Peyer's patch (tissue), 4 donors: Measurements from ENCODE around the gene SMAD6. TPM values are rescaled to one million over a fixed set of nuclear protein-coding genes. Genes with fewer than 3 reads are reported as not detected.
"Not testable (repeated sequence)": the region's sequence is repeated elsewhere in the genome, so short reads cannot be mapped to it uniquely, and the experiment has no call there.

Experiments used
- DNase-seq, 3 donors: peaks; one replicate each; pipeline ENCODE4 v3.0.0-alpha.2; 2017 to 2019
- H3K27ac ChIP-seq, 4 donors: fragments of 200-600 bp; sonication (generic); one replicate each; pipeline ENCODE4 v1.5.1; 2016 to 2019
- H3K27me3 ChIP-seq, 2 donors: fragments of 200-600 bp; sonication (generic); one replicate each; pipeline ENCODE4 v1.5.1; 2019
- H3K36me3 ChIP-seq, 3 donors: fragments of 200-600 bp; sonication (generic); one replicate each; pipeline ENCODE4 v1.5.1; 2016 to 2019
- H3K4me1 ChIP-seq, 4 donors: fragments of 200-600 bp; sonication (generic); one replicate each; pipeline ENCODE4 v1.5.1; 2016 to 2019
- H3K4me3 ChIP-seq, 4 donors: fragments of 200-600 bp; sonication (generic); 1 replicate in 3 of 4; 2 replicates in 1 of 4; pipeline ENCODE4 v1.5.1; 2016 to 2019; ENCODE audit warnings: mild to moderate bottlenecking in 1 of 4
- H3K9me3 ChIP-seq, 4 donors: fragments of 200-600 bp; sonication (generic); one replicate each; pipeline ENCODE4 v1.5.1; 2016 to 2019; ENCODE audit warnings: mild to moderate bottlenecking in 1 of 4
- CTCF ChIP-seq, 6 experiments: fragments of 450-650 bp in 4 of 6; fragments of 200-600 bp in 2 of 6; sonication (generic) in 1 of 6; IDR thresholded peaks; one replicate each; pipeline ENCODE4 v1.5.1; 2017 to 2019; ENCODE audit warnings: antibody characterized with exemption in 6 of 6, mild to moderate bottlenecking in 3 of 6, moderate library complexity in 1 of 6
- POLR2A ChIP-seq, 2 donors: fragments of 450-650 bp; IDR thresholded peaks; one replicate each; pipeline ENCODE4 v1.5.1; 2017; ENCODE audit warnings: antibody characterized with exemption in 2 of 2, mild to moderate bottlenecking in 2 of 2, moderate library complexity in 2 of 2
- total RNA-seq, 4 donors: library from RNA; depleted of rRNA; stranded (reverse); fragments of >200 nt; gene quantifications; one replicate each; pipeline ENCODE4 v1.1.0, GENCODE V29; 2016

Gene SMAD6
- total RNA-seq, 4 donors from 2014 or later: 11.0 to 34.9 (median 25.5) TPM

- DNase-seq: no peak
- no peaks in the 10 kb centered on the region for H3K36me3 ChIP-seq
- TF ChIP-seq POLR2A (IDR thresholded peaks at IDR 0.05): no peak
- TF ChIP-seq CTCF (IDR thresholded peaks at IDR 0.05): no peak
Observed at GRCh38 chr15:66754789-66755188, 52.8 kb downstream of the SMAD6 start.

GRCh38 chr15:66755298-66756068 lies 53.4 kb downstream of the SMAD6 start:
- Histone ChIP-seq H3K9me3 (peaks cover 0 to 14% (median 3%) of the 10 kb centered on the region in 4 donors), H3K4me3 (no peak overlapping the region), H3K4me1 (peaks cover 0 to 10% (median 1%) of the 10 kb centered on the region in 4 donors), H3K27me3 (no peaks in the 10 kb centered on the region), H3K36me3 (no peaks in the 10 kb centered on the region), H3K27ac (no peak overlapping the region)
- peak in 1 of 3 donors; percentile 8 for DNase-seq
- no peak for TF ChIP-seq CTCF (IDR thresholded peaks at IDR 0.05)
- TF ChIP-seq POLR2A (IDR thresholded peaks at IDR 0.05): no peak

More at GRCh38 chr15:66754789-66755188, 52.8 kb downstream of the SMAD6 start:
- H3K27me3 ChIP-seq: no peaks in the 10 kb centered on the region
- H3K4me1 ChIP-seq: peaks cover 0 to 3% (median 1%) of the 10 kb centered on the region in 4 donors
- no peak overlapping the region for H3K27ac ChIP-seq
- no peak overlapping the region for H3K4me3 ChIP-seq
- H3K9me3 ChIP-seq: peaks cover 0 to 14% (median 3%) of the 10 kb centered on the region in 4 donors

GRCh38 chr15:66756295-66756694 lies 54.3 kb downstream of the SMAD6 start:
- H3K4me3 ChIP-seq: no peak overlapping the region
- no peaks in the 10 kb centered on the region for H3K27me3 ChIP-seq
- no peaks in the 10 kb centered on the region for H3K36me3 ChIP-seq
- no peak overlapping the region for H3K27ac ChIP-seq
- TF ChIP-seq CTCF (IDR thresholded peaks at IDR 0.05) (no peak), POLR2A (IDR thresholded peaks at IDR 0.05) (no peak)
- peaks cover 0 to 18% (median 3%) of the 10 kb centered on the region in 4 donors for H3K4me1 ChIP-seq
- H3K9me3 ChIP-seq: peaks cover 0 to 14% (median 3%) of the 10 kb centered on the region in 4 donors
- peak in 1 of 3 donors; percentile 13 for DNase-seq

GRCh38 chr15:66757030-66757429 lies 55.0 kb downstream of the SMAD6 start:
- peaks cover 0 to 14% (median 3%) of the 10 kb centered on the region in 4 donors for H3K9me3 ChIP-seq
- no peaks in the 10 kb centered on the region for H3K27me3 ChIP-seq
- no peak overlapping the region for H3K27ac ChIP-seq
- H3K36me3 ChIP-seq: no peaks in the 10 kb centered on the region
- peaks cover 0 to 25% (median 3%) of the 10 kb centered on the region in 4 donors for H3K4me1 ChIP-seq
- no peak for DNase-seq
- H3K4me3 ChIP-seq: no peak overlapping the region
- TF ChIP-seq CTCF (IDR thresholded peaks at IDR 0.05): no peak

- TF ChIP-seq POLR2A (IDR thresholded peaks at IDR 0.05) (no peak), CTCF (IDR thresholded peaks at IDR 0.05) (no peak)
- H3K4me3 ChIP-seq: no peak overlapping the region
- no peak overlapping the region for H3K27ac ChIP-seq
- H3K9me3 ChIP-seq: peaks cover 0 to 14% (median 3%) of the 10 kb centered on the region in 4 donors
- DNase-seq: peak in 1 of 3 donors; percentile 46
- H3K27me3 ChIP-seq: no peaks in the 10 kb centered on the region
- no peaks in the 10 kb centered on the region for H3K36me3 ChIP-seq
- peaks cover 0 to 30% (median 3%) of the 10 kb centered on the region in 4 donors for H3K4me1 ChIP-seq
Observed at GRCh38 chr15:66757521-66757920, 55.5 kb downstream of the SMAD6 start.

- not testable (repeated sequence) for H3K27me3 ChIP-seq, H3K36me3 ChIP-seq, DNase-seq, H3K27ac ChIP-seq, H3K4me3 ChIP-seq
- Histone ChIP-seq H3K4me1 (peaks cover 0 to 37% (median 4%) of the 10 kb centered on the region in 4 donors), H3K9me3 (peaks cover 0 to 14% (median 3%) of the 10 kb centered on the region in 4 donors)
Observed at GRCh38 chr15:66758217-66758616, 56.2 kb downstream of the SMAD6 start.
